GM18870 (cell line): ENCODE results near the gene ADAM10.
"Not testable (repeated sequence)": the region's sequence is repeated elsewhere in the genome, so short reads cannot be mapped to it uniquely, and the experiment has no call there.

Experiments used
- ATAC-seq: cut with Tn5 transposase; IDR thresholded peaks from one replicate; pipeline ENCODE4 v1.9.1; 2021; ENCODE audit warnings: moderate library complexity; ENCODE audit not compliant: unreplicated experiment

ADAM10 gene

GRCh38 chr15:58749532-58750337 lies at the start of gene ADAM10:
ADAM10 (minus strand) TSS chr15:58749707; CDS start chr15:58749534, 173 bp downstream.
- peak; percentile 65 for ATAC-seq

GRCh38 chr15:58797505-58797904 lies 48.0 kb upstream of the ADAM10 start:
- no peak for ATAC-seq

GRCh38 chr15:58795825-58796224 lies 46.3 kb upstream of the ADAM10 start:
- no peak for ATAC-seq

GRCh38 chr15:58793862-58794261 lies 44.4 kb upstream of the ADAM10 start:
- no peak for ATAC-seq

- no peak for ATAC-seq
Measured at GRCh38 chr15:58788056-58788710, 38.7 kb upstream of the ADAM10 start.

GRCh38 chr15:58785355-58785754 lies 35.8 kb upstream of the ADAM10 start:
- ATAC-seq = no peak

GRCh38 chr15:58779554-58779953 lies 30.0 kb upstream of the ADAM10 start:
- no peak for ATAC-seq

GRCh38 chr15:58777107-58777506 lies 27.6 kb upstream of the ADAM10 start:
- peak; percentile 77 for ATAC-seq

GRCh38 chr15:58775402-58775801 lies 25.9 kb upstream of the ADAM10 start:
- no peak for ATAC-seq

- no peak for ATAC-seq
Measured at GRCh38 chr15:58773024-58773423, 23.5 kb upstream of the ADAM10 start.

GRCh38 chr15:58771621-58772250 lies 22.2 kb upstream of the ADAM10 start:
- ATAC-seq = no peak

GRCh38 chr15:58770857-58771620 lies 21.5 kb upstream of the ADAM10 start, which contains the start of gene MINDY2:
MINDY2 (plus strand) TSS chr15:58771302; CDS start chr15:58771396, 94 bp downstream.
- peak; percentile 79 for ATAC-seq

- peak; percentile 22 for ATAC-seq
Measured at GRCh38 chr15:58770519-58770856, 21.0 kb upstream of the ADAM10 start.

GRCh38 chr15:58768601-58769004 lies 19.1 kb upstream of the ADAM10 start:
- not testable (repeated sequence) for ATAC-seq

GRCh38 chr15:58766290-58766689 lies 16.8 kb upstream of the ADAM10 start:
- ATAC-seq = no peak

GRCh38 chr15:58764468-58764867 lies 15.0 kb upstream of the ADAM10 start:
- ATAC-seq = no peak

GRCh38 chr15:58762731-58763130 lies 13.2 kb upstream of the ADAM10 start:
- no peak for ATAC-seq

GRCh38 chr15:58762285-58762684 lies 12.8 kb upstream of the ADAM10 start:
- ATAC-seq = no peak

GRCh38 chr15:58761010-58761388 lies 11.5 kb upstream of the ADAM10 start:
- ATAC-seq = no peak

- ATAC-seq = no peak
Measured at GRCh38 chr15:58760385-58761009, 11.0 kb upstream of the ADAM10 start.

- no peak for ATAC-seq
Measured at GRCh38 chr15:58758141-58758540, 8.6 kb upstream of the ADAM10 start.
